Limb (tissue), 2 donors: ENCODE results near the gene ATP4A.
A peak's percentile ranks its signal among the peaks of the same experiment; 100 is the strongest.

Experiments
- DNase-seq, 2 donors: peaks; one replicate each; pipeline ENCODE4 v3.0.0-alpha.2; 2016; ENCODE audit errors: extremely low spot score in 2 of 2

The ATP4A gene

DNA sequence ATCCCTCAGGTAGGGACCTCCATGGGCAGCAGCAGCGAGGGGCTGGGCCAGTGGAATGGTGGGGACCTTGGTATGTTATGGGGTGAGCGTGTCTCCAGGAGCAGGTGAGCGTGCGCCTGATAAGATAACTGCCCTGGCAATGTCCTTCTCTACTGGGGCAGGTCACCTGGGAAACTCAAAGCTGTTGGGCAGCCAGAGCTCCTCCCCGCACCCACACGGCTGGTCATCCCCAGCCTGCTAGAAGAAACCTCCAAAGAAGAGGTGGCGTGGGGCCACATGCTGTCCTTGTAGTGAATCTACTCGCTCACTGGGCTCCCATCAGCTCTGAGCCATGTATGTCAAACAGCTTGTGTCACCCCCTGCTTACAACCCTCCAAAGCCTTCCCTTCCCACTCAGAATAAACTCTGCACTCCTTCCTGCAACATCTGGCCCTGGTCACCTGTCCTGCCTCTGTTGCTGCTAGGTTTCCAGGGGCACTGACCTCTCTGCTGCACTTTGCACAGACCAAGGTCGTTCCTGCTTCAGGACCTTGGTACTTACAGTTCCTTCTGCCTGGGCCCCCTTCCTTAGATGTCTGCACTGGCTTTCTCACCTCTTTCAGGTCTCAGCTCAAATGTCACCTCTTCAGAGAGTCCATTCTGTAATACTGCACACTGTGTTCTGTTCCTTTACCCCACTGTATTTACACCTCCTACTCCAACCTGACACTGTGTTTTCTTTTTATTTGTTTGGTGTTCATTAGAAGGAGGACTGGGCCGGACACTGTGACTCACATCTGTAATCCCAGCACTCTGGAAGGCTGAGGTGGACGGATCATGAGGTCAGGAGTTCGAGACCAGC lies 1.8 kb upstream of the ATP4A start:
- no peak for DNase-seq

DNA sequence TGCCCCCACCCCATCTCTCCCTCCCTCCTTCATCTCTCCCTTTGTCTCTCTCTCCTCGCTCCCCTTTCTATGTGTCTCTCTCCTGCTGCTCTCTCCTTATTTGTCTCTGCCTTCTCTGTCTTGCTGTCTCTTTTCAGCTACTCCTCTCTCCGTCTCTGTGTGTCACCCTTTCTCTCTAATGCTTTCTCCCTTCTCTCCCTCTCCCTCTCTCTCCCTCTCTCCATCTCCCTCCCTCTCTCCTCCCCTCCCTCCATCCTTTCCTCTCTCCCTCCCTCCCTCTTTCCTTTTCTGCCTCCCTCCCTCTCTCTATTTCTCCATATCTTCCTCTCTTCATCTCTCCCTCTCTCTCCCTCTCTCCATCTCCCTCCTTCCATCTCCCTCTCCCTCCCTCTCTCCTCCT lies 682 bp downstream of the ATP4A start:
- DNase-seq = no peak

DNA sequence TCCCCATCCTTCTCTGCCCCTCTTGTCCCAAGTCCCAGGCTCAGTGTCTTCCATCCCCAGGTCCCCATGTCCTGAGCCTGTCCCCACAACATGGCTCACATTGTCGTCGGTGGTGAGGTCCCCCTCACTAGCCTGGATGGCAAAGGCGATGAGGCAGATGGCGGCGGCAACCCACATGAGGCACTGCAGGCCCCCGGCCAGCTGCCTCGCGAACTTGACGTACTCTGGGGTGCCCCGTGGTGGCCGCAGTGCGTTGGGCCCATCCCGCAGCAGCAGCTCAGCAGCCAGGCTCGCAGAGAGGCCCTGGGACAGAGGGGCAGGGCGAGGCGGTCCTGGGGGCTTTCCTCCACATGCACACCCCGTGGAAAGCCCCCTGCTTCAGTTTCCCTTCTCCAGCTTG lies 1.1 kb downstream of the ATP4A start:
- no peak for DNase-seq

DNA sequence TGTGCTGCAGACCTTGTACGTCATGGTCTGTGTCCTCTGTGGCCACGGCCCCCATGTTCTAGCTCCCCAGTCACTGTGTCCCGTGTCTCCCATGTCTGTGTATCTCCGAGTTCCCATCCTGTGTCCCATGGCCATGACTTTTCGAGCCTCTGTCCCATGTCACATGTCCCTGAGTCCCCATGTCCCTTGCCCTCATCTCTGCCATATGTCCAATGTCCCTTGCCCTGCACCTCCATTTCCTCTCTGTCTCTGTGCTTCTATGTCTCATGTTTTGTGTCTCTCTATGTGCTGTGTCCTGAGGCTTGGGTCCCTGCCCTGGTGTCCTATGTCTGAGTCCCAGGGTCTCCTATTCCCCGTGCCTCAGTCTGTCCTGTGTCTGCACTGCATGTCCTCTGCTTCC lies 2.0 kb downstream of the ATP4A start:
- no peak for DNase-seq

DNA sequence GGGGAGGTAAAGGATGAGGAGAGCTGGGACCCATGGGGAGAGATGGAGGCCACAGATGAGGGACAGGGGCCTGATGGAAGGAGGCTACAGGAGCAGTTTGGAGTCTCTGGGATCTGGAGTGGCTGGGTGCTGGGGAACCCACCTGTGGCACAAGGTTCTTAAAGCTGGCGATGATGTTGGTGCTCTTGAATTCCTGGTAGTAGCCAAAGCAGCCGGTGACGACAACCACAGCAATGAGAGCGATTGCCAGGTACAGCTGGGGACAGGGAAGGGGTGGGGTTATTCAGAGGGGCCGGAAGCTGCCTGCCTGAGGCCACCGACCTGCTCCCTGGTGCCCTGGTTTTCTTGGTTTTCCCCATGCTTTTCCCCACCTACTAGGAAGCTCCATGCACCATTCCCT lies 2.8 kb downstream of the ATP4A start:
- no peak for DNase-seq

DNA sequence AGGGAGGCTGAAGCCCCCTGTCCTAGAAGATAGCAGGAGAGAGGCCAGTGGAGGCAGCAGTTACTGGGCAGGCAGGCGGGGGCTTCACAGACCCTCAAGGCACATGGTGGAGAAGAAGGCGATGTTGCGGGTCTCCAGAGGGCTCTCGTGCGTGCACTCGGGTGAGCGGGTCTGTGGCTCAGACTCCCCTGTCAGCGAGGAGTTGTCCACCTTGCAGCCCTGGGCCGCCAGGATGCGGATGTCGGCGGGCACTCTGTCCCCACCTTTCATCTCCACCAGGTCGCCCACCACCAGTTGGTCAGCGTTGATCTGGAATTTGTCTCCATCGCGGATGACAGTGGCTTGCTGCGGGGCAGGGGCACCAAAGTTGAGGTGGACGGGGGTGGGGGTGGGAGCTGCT lies 3.2 kb downstream of the ATP4A start:
- DNase-seq = no peak

DNA sequence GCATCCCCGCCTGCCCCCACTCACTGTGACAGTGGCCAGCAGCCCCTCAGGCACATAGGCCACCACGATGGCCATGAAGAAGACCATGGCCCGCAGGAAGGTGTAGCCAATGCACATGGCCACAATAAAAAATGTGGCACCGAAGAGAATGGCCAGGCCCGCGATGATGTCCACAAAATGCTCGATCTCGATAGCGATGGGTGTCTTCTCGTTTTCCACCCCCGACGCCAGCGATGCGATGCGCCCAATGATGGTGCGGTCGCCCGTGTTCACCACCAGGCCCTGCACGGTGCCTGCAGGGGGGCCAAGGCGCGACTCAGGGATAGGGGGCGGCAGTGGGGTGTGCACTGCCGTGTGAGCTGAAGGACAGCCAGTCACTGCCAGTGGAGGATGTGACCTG lies 3.7 kb downstream of the ATP4A start:
- no peak for DNase-seq

DNA sequence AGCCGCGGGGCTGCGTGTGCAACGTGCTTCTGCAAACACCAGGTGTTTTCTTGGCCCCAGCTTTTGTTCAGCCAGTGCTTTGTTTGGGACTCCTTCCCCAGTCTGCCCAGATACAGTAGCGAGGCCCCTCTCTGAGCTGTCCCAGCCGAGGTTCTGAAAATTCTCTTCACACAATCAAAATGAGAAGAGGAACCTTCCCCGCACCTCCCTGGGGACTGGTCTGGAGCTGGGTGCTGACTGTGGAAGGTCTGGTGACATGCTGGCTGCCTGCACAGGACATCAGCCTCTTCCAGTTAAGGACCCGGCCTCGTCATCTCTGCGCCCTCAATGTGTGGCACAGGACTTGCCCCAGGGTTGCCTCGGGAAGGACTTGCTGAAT lies 4.2 kb downstream of the ATP4A start:
- no peak for DNase-seq

DNA sequence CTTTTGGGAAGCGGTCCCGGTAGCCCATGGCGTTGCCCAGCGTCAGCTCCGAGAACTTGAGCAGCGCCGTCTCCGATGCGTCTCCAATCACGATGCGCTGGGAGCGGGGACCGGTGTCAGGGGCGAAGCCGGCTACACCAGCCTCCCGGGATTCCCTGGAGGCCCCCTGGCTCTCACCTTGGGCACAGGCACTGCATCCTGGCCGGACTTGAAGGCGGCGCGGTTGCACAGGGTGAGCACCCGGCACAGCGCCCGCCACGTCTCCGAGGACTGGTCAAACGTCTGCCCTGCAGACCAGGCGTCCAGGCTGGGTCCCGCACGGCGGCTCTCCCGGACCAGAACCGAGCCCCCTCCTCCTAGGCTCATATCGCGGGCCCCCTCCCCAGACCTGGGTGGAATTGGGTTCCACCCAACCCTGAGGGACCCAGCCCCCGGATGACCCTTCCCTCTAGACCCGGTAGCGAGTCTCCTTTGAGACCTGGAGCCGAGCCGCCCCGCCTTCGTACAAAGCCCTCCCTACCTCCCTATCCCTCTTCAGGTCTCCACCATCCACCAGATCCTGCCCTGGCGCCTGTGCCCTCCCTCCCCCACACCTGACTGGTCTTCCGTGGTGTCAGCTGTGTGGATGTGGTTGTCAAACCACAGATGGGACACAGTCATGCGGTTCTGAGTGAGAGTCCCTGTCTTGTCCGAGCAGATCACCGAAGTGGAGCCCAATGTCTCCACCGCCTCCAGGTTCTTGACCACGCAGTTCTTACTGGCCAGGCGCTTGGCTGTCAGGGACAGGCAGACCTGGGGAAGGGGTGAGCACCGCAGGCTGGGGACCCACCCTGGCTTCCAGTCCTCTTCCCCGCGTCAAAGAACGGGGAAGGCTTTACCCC lies 4.8 kb downstream of the ATP4A start:
- DNase-seq = no peak

DNA sequence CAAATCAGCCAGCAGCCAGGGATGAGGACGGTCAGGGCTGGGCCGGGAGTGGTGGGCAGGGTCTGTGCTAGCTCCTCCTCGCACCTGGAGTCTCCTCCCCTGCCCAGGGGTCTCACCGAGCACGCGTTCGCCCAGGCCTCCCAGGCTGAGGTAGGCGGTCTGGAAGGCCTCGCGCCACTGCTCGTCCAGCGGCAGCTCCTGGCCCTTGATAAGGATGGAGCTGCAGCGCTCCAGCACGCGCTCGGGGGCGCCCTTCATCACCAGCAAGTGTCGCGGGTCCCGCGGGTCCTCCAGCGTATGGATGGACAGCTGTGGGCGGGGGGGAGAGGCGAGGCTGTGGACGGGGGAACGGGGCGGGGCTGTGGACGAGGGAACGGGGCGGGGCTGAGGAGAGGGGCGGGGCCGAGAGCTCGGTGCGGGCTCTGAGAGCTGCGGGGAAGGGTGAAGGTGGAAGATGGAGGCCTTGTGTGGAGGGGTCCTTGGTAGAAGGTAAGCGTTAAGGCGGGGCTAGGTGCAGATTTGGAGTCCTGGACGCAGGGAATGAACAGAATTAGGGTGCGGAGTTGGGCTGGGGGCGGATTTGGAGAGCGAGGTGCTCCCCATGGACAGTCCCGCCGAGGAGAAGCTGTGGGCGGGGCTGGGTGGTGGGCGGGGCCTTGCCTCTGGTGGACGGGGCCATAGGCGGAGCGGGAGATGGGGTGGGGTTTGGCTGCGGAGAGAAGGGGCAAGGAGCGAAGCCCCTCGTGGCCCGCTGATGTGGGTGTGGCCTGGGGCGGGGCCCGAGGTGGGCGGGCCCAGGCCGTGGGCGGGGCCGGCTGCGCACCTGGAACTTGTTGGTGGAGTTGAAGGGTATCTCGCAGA lies 5.7 kb downstream of the ATP4A start:
- peak; percentile 45 to 85 for DNase-seq

DNA sequence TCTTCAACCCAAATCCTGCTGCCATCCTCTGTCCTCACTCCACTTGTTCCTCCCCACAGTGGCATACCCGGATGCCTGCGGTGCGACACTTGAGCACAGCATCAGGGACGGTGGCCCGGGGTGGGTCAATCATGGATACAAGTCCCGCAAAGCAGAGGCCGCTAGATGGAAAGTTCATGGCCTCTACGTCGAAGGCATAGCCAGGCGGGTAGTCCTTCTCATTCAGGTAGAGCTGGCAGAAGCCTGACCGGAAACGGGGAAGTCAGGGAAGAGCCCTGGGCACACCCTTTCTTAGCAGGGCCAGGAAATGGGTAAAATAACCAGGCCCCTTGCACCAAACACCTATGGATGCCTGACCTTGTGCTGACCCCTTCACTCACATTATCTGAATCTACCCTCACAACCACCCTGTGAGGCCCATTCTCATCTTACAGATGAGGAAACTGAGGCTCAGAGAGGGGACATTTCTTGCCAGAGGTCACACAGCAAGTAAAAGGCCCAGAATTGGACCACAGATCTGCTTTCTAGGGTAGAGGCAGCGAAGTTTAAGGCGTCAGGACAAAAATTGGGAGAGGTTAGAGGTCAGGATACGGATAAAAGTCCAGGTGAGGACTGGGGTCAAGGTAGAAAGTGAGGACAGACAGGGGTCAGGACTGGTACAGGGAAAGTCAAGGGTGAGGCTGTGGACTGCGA lies 6.5 kb downstream of the ATP4A start:
- DNase-seq = peak in 1 of 2 donors; percentile 12

DNA sequence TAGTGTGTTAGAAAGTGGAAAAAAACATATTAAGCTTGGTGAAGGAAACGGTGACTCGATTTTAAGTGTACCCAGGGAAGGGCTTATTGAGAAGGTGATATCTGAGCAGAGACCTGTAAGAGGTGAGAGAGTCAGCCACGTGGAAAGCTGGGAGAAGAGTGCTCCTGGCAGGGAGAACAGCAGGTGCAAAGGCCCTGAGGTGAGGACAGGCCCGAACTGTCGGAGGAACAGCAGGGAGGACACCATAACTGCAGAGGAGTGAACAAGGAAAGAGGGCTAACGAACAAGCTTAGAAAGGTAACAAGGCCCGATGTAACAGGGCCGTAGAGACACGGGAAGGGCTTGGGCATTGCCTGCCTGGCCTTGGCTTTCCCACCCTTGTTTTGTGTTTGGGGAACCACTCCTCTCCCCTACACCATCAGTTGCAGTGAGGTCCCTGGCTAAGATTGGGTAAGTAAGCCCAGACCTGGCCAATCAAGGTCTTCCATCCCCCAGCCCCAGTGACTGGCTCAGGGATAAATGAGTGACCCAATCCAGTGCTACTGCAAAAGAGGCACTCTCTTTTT lies 7.3 kb downstream of the ATP4A start:
- DNase-seq = peak in 1 of 2 donors; percentile 9

DNA sequence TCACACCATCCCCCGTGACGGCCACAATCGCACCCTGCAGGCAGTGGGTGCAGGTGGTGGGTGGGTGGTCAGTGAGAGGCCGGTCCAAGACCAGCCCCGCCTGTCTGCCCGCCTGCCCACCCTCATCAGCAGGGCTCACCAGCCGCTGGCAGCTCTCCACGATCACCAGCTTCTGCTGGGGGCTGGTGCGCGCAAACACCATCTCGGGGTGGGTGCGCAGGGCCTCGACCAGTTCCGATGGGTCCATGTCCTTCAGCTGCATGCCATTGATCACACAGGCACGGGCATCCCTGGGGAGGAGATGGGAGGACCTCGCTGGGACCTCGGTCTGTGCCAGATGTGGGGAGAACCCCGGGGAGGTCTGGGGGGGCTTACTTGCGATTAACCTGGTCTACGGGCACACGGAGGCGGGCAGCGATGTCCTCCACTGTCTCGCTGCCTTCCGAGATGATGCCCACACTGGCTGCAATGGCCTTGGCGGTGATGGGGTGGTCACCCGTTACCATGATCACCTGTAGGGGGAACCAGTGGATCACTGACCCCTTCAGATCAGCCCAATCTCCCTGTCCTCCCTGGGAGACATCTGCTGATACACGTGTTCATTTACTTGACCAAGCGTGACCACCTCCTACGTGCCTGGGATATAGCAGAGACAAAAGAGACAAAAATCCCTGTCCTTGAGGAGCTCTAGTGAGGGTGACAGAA lies 8.0 kb downstream of the ATP4A start:
- DNase-seq = peak in 1 of 2 donors; percentile 29

DNA sequence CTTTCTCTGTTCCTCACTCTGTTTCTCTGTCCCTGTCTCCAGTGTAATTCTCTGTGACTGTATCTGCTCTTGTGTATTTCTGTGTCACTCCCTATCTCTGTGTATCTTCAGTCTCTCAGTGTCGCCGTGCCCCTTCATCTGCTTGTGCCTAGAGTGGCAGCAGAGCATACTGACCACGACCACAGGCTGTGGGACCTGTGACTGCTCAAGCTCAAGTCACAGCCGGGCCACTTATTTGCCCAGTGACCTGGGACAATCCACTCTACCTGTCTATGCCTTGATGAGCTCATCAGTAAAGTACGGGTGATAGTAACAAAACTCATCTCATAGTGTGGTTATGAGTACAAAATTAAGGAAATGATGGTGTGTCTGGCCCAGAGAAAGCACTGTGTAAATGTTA lies 9.4 kb downstream of the ATP4A start:
- DNase-seq = no peak

DNA sequence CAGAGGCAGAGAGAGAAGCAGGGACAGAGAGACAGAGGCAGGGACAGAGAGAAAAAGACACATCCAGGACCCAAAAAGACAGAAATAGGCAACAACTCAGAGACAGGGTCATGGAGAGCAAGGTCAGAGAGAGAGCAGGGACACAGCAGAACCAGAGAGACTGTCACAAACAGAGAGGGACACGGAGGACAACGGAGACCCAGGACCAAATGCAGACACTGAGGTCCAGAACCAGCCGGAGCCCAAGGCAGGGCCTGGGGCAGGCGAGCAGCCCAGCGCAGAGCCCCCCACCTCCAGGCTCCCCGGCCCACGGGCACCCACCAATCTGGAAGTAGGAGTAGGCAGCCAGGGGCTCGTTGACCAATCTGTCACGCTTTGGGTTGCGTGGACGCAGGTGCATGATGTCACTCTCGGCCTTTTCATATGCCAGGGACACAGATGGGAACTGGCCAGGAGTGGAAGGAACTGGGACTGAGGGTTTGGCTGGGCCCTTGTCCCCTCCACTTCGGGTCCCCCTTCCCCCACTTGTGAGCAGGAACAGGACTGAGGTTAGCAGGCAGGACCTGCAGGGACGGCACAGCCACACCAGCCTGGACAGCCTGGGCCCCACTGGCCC lies 10.0 kb downstream of the ATP4A start:
- DNase-seq = no peak

DNA sequence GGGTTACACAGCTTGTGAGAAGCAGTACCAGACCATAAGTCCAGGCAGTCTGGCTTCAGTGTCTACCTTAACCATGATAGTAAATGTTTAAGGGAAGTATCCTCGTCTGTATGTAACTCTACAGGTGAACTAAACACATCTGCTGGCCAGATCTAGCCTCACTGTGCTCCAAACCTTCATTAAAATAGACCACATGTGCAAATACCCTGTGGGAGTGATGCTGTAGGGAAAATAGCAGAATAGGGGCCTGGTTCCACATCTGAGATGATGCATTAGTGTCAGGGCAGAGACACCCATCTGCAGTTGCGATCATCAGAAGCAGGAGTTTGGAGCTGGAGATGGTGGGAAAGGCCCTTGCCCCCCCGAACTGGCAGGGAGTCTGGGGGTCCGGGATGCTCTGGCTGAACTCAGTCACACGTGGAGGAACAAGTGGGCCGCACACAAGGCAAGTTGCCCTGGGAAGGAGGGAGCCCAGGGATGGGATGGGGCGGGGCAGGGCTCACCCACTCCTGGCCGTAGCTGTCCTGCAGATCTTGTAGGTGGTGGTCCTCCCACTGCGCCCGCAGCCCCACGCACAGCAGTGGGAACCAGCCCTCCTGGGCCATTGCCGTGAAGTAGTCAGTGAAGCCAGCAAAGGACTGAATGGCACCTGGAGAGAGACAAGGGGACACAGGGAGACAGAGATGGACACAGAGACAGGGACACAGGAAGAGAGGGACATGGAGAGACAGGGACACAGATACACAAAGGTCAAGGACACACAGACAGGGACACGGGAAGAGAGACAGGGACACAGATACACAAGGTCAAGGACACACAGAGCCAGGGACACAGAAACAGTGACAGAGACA lies 10.7 kb downstream of the ATP4A start:
- DNase-seq = no peak

DNA sequence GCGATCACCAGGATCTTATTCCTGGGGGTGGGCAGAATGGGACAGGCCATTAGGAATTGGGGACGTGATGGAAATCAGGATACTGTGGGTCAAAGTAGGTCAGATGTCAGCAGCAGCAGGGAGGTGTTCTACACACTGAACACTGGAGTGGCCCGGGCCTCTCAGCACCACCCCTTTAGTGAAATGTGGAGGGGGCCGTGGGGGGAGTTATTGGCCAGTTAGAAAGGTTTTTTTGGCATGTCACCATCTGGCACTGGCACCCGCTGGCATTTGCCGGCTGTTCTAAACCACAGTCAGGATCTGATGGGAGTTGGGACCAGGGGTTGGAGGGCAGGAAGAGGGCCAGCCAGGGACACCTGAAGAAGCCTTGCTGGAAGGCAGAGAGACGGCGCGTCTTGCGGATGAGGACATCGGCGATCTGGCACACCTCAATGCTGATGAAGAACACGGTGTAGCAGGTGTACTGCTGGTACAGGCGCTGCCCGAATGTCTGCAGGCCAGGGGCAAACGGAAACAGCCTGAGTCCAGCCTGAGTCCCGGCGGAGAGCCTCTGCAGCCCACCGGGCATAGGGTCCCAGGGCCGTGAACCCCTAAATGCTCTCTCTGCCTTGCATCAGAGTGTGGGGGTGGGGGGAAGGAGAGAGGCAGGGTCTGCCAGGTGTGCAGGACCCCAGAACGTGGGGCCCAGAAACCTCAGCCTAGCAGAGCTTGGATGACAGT lies 12.2 kb downstream of the ATP4A start:
- DNase-seq = no peak

DNA sequence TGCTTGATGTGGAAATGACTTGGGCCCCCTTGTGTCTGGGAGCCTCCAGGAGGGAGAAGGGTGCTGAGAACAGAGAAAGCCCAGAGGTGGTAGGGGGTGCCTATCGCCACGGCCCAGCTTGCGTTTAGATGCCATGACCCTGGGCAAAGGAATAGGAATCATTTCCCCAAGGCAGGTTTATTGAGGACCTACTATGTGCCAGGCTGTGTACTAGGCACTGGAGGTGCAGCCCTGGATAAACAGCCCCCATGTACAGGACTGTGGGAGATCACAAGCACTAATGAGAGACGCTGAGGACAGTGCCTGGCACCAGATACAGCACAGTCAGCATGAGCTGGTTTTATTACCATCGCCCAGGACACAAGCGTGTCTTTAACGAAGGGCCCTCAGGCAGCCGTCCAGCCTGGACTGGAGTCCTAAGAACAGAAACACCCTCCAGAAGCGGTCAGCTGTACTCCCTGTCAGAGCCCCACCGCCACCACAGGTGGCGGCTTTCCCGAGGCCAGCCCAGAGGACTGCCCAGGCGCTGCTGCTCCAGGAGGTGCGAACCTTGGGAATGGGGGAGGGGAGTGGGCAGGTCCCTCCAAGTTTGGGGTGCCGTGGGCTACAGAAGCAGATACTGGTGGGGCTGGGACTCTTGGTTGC lies 13.5 kb downstream of the ATP4A start:
- DNase-seq = no peak
